Mucosa of stomach (tissue), 1 donor: ENCODE data around the gene VPS50.
"Not testable (repeated sequence)": the region's sequence is repeated elsewhere in the genome, so short reads cannot be mapped to it uniquely, and the experiment has no call there.

Experiments used
- H3K27me3 ChIP-seq: one replicate; pipeline ENCODE4 v1.7.0; 2013; ENCODE audit warnings: mild to moderate bottlenecking, low read length; ENCODE audit not compliant: control insufficient read depth, insufficient read depth
- H3K36me3 ChIP-seq: one replicate; pipeline ENCODE4 v1.7.0; 2013; ENCODE audit warnings: low read length; ENCODE audit not compliant: control insufficient read depth, insufficient read depth
- H3K4me1 ChIP-seq: one replicate; pipeline ENCODE4 v1.7.0; 2013; ENCODE audit warnings: mild to moderate bottlenecking, low read length; ENCODE audit not compliant: control insufficient read depth, insufficient read depth
- H3K4me3 ChIP-seq: one replicate; pipeline ENCODE4 v1.7.0; 2013; ENCODE audit warnings: low read length
- H3K9ac ChIP-seq: one replicate; pipeline ENCODE4 v1.7.0; 2013; ENCODE audit warnings: mild to moderate bottlenecking, low read length, moderate library complexity
- H3K9me3 ChIP-seq: one replicate; pipeline ENCODE4 v1.7.0; 2013; ENCODE audit warnings: mild to moderate bottlenecking, low read length, moderate library complexity; ENCODE audit not compliant: control insufficient read depth
- donor health status: Pancreatic carcinoma.

Gene VPS50

GRCh38 chr7:93359520-93360198 is 127.5 kb downstream of the VPS50 start:
- no peak overlapping the region for H3K4me3 ChIP-seq
- no peaks in the 10 kb centered on the region for H3K27me3 ChIP-seq
- H3K9ac ChIP-seq: no peak overlapping the region
- H3K9me3 ChIP-seq: no peaks in the 10 kb centered on the region
- no peaks in the 10 kb centered on the region for H3K4me1 ChIP-seq
- H3K36me3 ChIP-seq: no peaks in the 10 kb centered on the region

- H3K4me1 ChIP-seq: no peaks in the 10 kb centered on the region
- H3K27me3 ChIP-seq: no peaks in the 10 kb centered on the region
- no peaks in the 10 kb centered on the region for H3K36me3 ChIP-seq
- no peaks in the 10 kb centered on the region for H3K9me3 ChIP-seq
- no peak overlapping the region for H3K9ac ChIP-seq
- H3K4me3 ChIP-seq: no peak overlapping the region
Measured at GRCh38 chr7:93361853-93362252, 129.7 kb downstream of the VPS50 start.

GRCh38 chr7:93364806-93365205 is 132.6 kb downstream of the VPS50 start:
- Histone ChIP-seq H3K4me1 (no peaks in the 10 kb centered on the region), H3K4me3 (no peak overlapping the region), H3K27me3 (no peaks in the 10 kb centered on the region), H3K9ac (no peak overlapping the region), H3K9me3 (no peaks in the 10 kb centered on the region), H3K36me3 (no peaks in the 10 kb centered on the region)

DNA sequence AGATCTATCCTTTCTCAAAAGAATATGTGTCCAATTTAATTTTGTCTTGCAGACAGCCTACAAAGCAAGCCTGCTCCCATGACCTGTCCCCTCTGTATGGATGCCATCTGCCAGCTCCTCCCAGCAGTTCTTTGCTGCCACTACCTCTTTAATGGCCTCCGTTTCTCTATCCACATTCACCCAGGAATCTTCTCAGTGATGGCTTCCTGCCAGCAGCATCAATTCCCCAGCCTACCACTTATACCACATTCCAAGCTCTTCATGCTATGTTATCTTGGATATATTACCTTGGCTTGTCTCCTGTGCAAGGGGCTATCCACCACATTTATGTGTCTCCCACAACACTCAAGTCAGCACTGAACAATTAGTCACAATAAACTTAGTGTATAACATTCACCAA is 133.2 kb downstream of the VPS50 start:
- Histone ChIP-seq H3K9me3 (no peaks in the 10 kb centered on the region), H3K36me3 (no peaks in the 10 kb centered on the region), H3K4me1 (no peaks in the 10 kb centered on the region), H3K4me3 (no peak overlapping the region), H3K9ac (no peak overlapping the region), H3K27me3 (no peaks in the 10 kb centered on the region)

DNA sequence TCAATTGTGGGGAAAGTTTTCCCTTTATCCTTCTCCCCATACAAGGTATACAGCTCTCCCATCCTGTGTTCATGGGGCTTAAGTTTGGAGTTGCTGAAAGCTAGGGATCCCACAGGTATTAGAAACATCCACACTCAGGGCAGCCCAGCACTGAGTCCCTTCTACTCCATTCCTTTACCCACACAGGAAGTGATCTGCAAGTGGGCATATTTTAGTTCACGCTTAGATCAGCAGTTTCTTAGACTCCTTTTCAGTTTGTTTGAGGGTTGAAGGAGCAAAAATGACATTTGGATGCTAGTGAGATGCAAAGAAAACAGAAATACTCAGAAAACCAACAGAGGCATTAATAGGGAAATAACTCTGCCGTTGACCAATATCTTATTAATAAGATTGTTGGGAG is 134.7 kb downstream of the VPS50 start:
- H3K9ac ChIP-seq: no peak overlapping the region
- H3K4me1 ChIP-seq: no peaks in the 10 kb centered on the region
- no peaks in the 10 kb centered on the region for H3K27me3 ChIP-seq
- no peaks in the 10 kb centered on the region for H3K9me3 ChIP-seq
- no peaks in the 10 kb centered on the region for H3K36me3 ChIP-seq
- H3K4me3 ChIP-seq: no peak overlapping the region

DNA sequence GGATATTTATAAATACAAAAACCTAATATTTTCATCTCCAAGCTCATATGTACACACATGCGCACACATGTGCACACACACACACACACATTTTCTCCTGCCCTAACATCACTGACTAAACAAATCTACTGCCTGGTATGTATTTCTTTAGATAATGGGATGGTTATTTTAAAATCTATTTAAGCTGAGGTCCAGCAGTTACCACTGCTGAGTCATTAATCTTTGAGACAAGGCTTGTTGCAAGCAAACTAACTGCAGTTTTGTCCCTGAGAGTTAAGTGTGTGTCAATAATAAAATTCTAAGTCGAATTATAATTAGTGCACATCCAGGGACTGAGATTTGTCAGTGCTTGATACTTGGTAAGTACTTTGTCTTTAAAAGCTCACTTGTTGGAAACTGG is 135.1 kb downstream of the VPS50 start:
- no peaks in the 10 kb centered on the region for H3K4me1 ChIP-seq
- H3K9me3 ChIP-seq: no peaks in the 10 kb centered on the region
- H3K36me3 ChIP-seq: no peaks in the 10 kb centered on the region
- no peak overlapping the region for H3K9ac ChIP-seq
- no peaks in the 10 kb centered on the region for H3K27me3 ChIP-seq
- H3K4me3 ChIP-seq: no peak overlapping the region

DNA sequence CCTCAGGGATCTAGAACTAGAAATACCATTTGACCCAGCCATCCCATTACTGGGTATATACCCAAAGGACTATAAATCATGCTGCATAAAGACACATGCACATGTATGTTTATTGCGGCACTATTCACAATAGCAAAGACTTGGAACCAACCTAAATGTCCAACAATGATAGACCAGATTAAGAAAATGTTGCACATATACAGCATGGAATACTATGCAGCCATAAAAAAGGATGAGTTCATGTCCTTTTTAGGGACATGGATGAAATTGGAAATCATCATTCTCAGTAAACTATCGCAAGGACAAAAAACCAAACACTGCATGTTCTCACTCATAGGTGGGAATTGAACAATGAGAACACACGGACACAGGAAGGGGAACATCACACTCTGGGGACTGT is 138.8 kb downstream of the VPS50 start:
- H3K4me1 ChIP-seq, H3K9ac ChIP-seq, H3K4me3 ChIP-seq, H3K9me3 ChIP-seq, H3K36me3 ChIP-seq, H3K27me3 ChIP-seq: not testable (repeated sequence)

DNA sequence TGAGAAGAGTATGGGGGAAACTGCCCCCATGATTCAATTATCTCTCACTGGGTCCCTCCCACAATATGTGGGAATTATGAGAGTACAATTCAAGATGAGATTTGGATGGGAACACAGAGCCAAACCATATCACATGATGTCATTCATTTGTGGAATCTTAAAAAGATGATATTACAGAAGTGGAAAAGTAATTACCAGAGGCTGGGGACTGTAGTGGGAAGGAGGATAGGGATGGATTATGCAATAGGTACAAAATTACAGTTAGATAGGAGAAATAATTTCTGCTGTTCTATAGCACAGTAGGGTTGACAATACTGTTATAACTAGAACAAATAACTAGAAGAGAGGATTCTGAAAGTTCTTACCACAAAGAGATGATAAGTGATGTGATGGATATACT is 141.4 kb downstream of the VPS50 start:
- Histone ChIP-seq H3K9ac (no peak overlapping the region), H3K4me1 (no peaks in the 10 kb centered on the region)

GRCh38 chr7:93374345-93374940 is 142.3 kb downstream of the VPS50 start:
- Histone ChIP-seq H3K4me3 (no peak overlapping the region), H3K9ac (no peak overlapping the region), H3K4me1 (no peaks in the 10 kb centered on the region), H3K27me3 (no peaks in the 10 kb centered on the region), H3K9me3 (no peaks in the 10 kb centered on the region), H3K36me3 (no peaks in the 10 kb centered on the region)

More for the DNA sequence above, 141.4 kb downstream of the VPS50 start:
- H3K4me3 ChIP-seq: no peak overlapping the region
- H3K9me3 ChIP-seq: no peaks in the 10 kb centered on the region
- H3K36me3 ChIP-seq: no peaks in the 10 kb centered on the region
- H3K27me3 ChIP-seq: no peaks in the 10 kb centered on the region

DNA sequence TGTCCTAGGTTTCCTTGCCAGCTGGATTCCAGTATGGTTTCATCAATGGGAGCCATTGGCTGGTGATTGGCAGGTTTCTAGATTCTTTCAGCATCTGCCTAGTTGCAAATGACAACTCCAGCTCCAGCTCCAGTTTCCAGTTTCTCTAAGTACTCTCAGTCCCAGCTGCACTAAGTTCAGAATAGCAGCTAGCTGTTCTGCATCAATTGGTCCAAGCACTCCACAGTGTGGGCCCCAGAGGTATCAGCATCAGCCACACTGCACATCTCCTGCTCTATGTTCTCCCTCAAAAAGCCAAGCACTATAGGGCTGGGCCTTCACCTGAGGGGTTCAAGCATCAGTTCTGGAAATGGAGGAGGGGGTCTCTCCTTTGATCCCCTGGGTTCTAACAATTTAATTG is 143.4 kb downstream of the VPS50 start:
- H3K27me3 ChIP-seq: no peaks in the 10 kb centered on the region
- H3K4me1 ChIP-seq: no peaks in the 10 kb centered on the region
- no peaks in the 10 kb centered on the region for H3K9me3 ChIP-seq
- H3K9ac ChIP-seq: no peak overlapping the region
- no peak overlapping the region for H3K4me3 ChIP-seq
- no peaks in the 10 kb centered on the region for H3K36me3 ChIP-seq

GRCh38 chr7:93378131-93378760 is 146.1 kb downstream of the VPS50 start:
- Histone ChIP-seq H3K36me3 (no peaks in the 10 kb centered on the region), H3K9me3 (no peaks in the 10 kb centered on the region), H3K4me1 (no peaks in the 10 kb centered on the region), H3K27me3 (no peaks in the 10 kb centered on the region), H3K9ac (no peak overlapping the region), H3K4me3 (no peak overlapping the region)

GRCh38 chr7:93382362-93382761 is 150.2 kb downstream of the VPS50 start:
- Histone ChIP-seq H3K4me1 (no peaks in the 10 kb centered on the region), H3K9me3 (no peaks in the 10 kb centered on the region), H3K4me3 (no peak overlapping the region), H3K36me3 (no peaks in the 10 kb centered on the region), H3K27me3 (peaks cover 2% of the 10 kb centered on the region), H3K9ac (no peak overlapping the region)
